Measurements from ENCODE around the gene TMEM47. TPM values are rescaled to one million over a fixed set of nuclear protein-coding genes. Genes with fewer than 3 reads are reported as not detected.

TMEM47 gene
- total RNA-seq, 2 donors from 2014 or later, result 139 to 305 TPM

- intact Hi-C loops (cut with DNase I), result no loop called here
- DNase-seq (ENCODE audit: low spot score), result no peak
Measured at GRCh38 chrX:34598362-34598761, 58.7 kb downstream of the TMEM47 start.

GRCh38 chrX:34586936-34587335 lies 70.1 kb downstream of the TMEM47 start:
- no peak for DNase-seq (ENCODE audit: low spot score)
- intact Hi-C loops (cut with DNase I), result no loop called here

- DNase-seq (ENCODE audit: low spot score), result no peak
- intact Hi-C loops (cut with DNase I), result no loop called here
Measured at GRCh38 chrX:34586346-34586911, 70.7 kb downstream of the TMEM47 start.

DNA sequence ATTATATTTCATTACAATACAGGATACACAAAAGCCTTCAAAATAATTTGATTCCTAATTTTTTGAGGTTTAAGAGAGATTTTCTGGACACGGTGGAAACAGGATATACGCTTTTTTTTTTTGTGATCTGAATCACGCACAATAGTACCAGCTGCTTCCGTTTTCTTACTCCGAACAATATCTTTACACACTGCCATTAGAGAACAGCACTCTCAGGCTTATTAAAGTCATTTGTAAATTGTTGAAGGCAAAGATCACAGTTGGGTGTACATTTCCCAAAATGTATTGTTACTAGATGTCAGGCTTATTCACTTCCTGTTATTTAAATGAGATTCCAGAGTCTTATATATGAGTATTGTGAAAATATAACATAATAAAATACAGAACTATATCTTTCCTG lies 71.5 kb downstream of the TMEM47 start:
- no peak for DNase-seq (ENCODE audit: low spot score)
- intact Hi-C loops (cut with DNase I), result no loop called here

DNA sequence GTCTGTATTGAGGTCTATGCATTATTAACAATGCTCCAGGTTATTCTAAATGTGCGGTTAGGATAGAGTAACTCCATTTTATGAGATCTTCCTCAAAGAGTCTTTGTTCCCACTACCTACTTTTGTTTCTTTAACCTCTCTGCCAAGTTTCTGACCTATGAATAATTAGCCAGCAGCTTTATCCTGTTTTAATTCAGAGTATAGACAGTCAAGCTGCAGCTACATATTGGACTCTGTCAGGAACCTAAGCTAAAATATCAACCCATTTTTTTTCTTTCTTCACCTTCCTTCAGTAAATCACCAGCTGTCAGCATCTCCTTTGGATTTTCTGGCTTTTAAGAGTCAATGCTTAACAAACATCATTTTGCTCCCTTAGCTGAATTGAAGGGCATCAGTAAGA lies 72.3 kb downstream of the TMEM47 start:
- intact Hi-C loops (cut with DNase I), result no loop called here
- DNase-seq (ENCODE audit: low spot score), result no peak

GRCh38 chrX:34580069-34580468 lies 77.0 kb downstream of the TMEM47 start:
- no peak for DNase-seq (ENCODE audit: low spot score)
- intact Hi-C loops (cut with DNase I), result no loop called here

DNA sequence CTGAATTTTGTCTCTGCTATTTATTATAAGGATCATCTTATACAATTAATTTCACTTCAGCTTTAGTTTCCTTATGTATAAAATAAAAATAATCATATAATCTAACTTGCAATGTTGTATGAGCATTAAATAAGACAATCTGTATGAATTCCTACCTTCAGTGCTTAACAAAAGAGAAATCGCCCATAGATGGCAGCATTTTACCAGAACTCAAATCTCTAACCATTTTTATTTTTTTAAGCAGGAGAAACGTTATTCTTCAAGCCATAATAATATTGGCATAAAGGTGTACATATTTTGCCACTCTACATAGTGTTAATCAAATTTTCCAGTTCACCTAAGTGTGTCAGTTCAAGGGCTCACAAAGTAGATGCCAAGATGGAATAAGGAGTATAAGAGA lies 78.8 kb downstream of the TMEM47 start:
- no peak for DNase-seq (ENCODE audit: low spot score)
- intact Hi-C loops (cut with DNase I), result no loop called here
